A673 (cell line): ENCODE data around the gene PHAX.

ENCODE experiments used
- CTCF ChIP-seq: fragments of 300-800, 200-600 bp; sonication (generic); conservative IDR thresholded peaks from 2 replicates; pipeline ENCODE4 v1.5.1; 2017; ENCODE audit warnings: low read depth, mild to moderate bottlenecking, antibody characterized with exemption, low read length, moderate library complexity, mixed read lengths
- EZH2 ChIP-seq: fragments of 200-600 bp; sonication (generic); IDR thresholded peaks from 2 replicates; pipeline ENCODE4 v1.6.1; 2017; ENCODE audit warnings: borderline replicate concordance, low read depth, mild to moderate bottlenecking, mixed read lengths, antibody characterized with exemption, low read length; ENCODE audit not compliant: poor library complexity, severe bottlenecking

DNA sequence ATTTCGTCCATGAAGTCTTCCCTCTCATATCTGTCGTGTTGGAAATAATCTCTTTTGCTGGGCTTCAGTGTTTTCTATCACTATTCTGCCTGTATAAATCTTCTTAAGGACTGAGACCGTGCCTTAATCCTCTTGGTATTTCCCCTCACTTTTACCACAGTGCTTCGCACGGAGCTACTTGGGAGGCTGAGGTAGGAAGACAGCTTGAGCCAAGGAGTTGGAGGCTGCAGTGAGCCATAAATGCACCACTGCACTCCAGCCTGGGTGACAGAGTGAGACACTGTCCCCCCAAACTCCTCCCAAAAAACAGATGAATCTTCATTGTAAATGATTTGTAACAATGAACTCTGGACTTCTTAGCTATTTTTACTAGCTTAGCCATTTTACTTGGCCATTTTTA is 57.8 kb downstream of the PHAX start:
- TF ChIP-seq CTCF, result no peak
- no peak for TF ChIP-seq EZH2
